Measurements from ENCODE around the gene INPP5A.

Gene INPP5A

DNA sequence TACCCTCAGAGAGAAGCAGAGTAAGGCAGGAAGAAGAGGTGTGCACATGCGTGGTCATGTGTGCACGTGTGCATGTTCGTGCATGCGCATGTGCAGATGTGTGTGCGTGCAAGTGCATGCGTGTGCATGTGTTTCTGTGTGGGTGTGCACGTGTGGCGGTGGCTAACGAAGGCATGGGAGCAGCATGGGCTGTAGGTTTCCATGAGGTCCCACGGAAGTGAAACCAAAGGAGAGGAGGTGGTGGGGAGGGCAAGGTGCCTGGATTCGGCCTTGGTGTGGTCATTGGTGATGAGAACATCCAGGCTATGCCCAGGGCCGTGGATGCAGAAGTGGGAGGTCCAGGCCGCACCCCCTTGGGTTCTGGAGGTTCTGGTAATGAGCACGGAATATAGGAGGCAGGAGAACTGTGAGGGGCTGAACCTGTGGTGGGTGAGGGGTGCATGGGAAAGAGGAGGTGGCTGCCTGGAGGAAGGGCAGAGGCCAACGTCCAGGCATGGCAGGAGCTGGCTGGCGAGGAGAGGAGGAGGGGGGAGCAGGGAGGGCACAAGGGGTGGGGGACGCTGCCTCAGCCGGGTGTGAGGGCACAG, 2.4 kb upstream of the INPP5A start:
- DNase-seq (ENCODE audit: low spot score) = no peak

DNA sequence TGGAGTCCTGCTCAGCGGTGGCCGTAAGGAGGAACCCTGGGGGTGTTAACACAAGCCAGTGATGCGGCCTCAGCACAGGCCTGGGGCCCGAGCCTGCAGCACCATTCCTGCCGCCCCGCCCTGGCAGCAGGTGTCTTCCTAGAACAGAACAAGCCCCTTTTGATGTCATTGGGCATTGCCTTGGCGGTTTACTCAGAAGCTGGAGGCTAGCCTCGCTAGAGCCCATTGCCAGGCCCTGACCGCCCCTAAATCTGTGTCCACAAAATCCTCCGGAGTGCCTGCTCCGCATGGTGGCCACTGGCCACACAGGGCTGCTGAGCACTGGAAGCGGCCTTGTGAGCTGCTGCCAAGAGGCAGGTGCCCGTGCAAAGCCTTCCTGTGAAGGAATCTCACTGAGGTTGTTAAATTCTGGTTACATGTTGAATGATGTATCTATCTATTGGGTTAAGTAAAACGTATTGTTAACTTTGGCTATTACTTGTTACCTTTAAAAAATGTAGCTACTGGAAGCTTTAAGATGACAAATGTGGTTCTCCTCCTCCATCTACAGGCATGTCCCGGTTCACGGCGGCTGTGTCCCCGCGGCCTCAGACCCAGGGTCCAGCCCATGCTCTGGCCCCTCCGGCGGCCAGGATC, 1.2 kb upstream of the INPP5A start:
- no peak for DNase-seq (ENCODE audit: low spot score)

- DNase-seq (ENCODE audit: low spot score) = peak; percentile 98
Observed at GRCh38 chr10:132536877-132537683, 507 bp upstream of the INPP5A start.

DNA sequence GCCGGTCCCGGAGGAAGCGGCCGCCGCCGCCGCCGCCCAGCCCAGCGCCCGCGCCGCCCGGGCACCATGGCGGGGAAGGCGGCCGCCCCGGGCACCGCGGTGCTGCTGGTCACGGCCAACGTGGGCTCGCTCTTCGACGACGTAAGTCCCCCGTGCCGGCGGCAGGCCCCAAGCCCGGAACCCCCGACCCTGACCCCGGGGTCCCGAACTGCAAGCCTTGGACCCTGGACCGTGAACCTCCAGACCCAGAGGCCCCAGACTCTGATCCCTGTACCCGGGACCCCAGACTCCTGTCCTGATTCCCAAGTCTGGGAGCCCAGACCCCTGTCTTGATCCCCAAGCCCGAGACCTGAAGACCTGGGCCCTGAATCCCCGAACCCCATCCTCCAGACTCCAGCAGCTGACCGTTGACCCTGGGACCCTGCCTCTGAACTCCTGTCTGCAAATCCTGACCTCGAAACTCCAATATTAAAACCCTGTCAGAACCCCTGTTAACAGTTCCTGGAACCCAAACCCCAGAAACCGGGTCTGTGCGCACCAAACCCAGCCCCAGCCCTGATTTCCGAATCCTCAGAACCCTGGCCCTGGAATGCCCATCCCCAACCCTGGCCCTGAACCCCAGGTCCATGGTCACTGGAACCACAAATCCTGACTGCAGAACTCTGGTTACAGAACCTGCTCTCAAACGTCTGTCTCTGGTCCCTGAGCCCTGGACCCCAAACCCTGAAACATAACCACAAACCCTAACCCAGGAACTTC, 623 bp downstream of the INPP5A start:
- DNase-seq (ENCODE audit: low spot score) = no peak

DNA sequence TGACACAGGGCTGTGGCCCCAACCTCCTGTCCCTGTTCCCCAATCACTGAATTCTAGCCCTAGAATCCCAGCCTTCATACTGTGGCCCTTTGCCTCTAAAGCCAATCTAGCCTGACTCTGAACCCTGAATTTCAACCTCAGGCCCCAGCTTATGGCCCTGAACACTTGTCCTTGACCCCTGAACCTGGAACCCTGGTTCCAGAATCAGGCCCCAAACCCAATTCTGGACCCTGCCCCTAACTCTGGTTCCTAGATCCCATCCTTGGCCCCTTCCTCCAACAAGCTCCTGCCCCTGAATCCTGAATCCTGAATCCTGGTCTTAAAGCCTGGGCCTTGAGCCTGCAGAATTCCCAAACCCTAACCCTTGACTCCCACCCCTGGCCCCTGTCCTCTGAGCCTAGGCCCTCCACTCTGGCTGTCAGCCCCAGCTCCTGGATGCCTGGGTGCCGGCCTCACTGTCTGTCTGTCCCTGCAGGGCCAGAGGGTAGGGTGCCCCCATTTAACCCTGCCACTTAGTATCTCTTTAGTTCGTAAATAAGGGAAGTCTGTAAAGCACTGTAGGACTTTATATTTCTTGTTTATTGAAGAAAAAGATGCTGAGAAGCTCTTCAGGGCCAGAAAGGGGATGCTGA, 1.3 kb downstream of the INPP5A start:
- DNase-seq (ENCODE audit: low spot score) = no peak

DNA sequence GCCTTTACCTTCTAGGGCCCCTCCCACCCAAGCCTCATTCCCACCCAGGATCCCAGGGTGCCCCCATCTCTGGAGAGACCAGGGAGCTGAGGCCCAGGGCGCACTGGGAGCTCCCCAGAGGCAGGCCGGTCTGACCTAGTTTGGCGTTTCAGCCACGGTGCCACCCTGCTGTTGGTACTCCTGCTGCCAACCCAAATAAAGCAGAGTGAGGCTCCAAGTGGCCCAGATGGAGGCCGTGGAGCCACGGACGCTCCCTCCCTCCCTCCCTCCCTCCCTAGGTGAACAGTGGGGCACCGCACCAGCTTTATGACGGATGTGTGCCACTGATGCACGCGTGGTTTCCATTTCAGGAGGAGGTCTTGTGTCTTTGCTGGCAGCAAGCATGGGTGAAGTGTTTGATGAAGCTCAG, 1.8 kb downstream of the INPP5A start:
- DNase-seq (ENCODE audit: low spot score) = no peak

DNA sequence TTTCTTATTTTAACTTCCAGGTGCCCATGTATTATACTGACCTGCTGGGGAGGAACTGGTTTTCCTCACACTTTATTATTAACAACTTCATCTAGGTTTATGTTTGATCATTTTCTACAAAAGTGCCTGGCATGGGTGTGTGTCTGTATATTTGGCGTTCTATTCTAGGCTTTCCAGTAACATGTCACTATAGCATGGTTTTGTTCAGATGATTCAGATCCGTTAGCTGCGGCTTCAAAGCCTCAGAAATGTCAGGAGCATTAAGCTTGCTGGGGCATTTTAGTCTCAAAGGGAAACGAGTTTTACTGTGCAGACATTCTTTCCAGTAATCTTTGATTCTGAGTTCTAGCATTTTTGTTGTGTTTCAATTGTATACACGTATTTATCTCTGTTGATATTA, 2.3 kb downstream of the INPP5A start:
- peak; percentile 68 for DNase-seq (ENCODE audit: low spot score)

GRCh38 chr10:132540456-132540855, 2.9 kb downstream of the INPP5A start:
- DNase-seq (ENCODE audit: low spot score) = no peak

- no peak for DNase-seq (ENCODE audit: low spot score)
Observed at GRCh38 chr10:132541129-132541528, 3.5 kb downstream of the INPP5A start.

- no peak for DNase-seq (ENCODE audit: low spot score)
Observed at GRCh38 chr10:132541601-132542011, 4.0 kb downstream of the INPP5A start.

- no peak for DNase-seq (ENCODE audit: low spot score)
Observed at GRCh38 chr10:132542086-132542775, 4.6 kb downstream of the INPP5A start.

GRCh38 chr10:132542819-132543218, 5.2 kb downstream of the INPP5A start:
- DNase-seq (ENCODE audit: low spot score) = no peak

DNA sequence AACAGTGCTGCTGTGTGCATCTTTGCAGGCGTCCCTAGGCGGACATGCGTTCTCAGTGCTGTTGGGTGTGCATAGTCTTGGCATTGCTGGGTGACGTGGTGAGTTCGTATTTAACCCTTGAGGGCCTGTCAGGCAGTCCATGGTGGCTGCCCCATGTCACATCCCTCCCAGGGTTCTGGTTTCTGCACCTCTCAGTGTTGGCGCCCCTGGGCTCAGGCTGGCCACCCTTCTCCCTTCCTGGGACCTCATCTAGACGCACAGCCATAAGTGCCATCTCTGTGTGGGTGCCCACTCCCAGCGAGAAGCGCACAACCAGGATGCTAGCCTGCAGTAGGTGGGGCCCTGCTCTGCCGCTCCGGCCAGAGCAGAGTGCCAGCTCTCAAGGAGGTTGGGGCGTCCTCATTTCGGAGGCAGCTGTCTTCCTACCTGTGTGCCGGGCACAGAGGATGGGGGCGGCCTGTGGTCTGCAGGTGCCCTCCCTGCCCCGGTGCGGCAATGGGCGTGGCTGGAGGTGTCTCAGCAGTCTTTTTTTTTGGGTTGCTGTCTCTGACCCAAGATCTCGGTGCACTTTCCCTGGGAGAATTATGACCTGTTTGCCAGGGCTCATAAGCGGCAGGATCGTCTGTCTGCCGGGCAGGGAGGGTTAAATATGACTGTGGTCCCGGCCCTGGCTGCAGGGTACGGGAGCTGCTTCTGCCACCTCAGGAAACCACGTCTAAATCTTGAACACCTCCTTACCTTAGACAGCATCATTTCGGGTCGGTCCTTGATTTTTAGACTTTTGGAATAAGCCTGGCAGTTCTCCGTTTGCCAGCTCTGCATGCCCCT, 6.5 kb downstream of the INPP5A start:
- no peak for DNase-seq (ENCODE audit: low spot score)

DNA sequence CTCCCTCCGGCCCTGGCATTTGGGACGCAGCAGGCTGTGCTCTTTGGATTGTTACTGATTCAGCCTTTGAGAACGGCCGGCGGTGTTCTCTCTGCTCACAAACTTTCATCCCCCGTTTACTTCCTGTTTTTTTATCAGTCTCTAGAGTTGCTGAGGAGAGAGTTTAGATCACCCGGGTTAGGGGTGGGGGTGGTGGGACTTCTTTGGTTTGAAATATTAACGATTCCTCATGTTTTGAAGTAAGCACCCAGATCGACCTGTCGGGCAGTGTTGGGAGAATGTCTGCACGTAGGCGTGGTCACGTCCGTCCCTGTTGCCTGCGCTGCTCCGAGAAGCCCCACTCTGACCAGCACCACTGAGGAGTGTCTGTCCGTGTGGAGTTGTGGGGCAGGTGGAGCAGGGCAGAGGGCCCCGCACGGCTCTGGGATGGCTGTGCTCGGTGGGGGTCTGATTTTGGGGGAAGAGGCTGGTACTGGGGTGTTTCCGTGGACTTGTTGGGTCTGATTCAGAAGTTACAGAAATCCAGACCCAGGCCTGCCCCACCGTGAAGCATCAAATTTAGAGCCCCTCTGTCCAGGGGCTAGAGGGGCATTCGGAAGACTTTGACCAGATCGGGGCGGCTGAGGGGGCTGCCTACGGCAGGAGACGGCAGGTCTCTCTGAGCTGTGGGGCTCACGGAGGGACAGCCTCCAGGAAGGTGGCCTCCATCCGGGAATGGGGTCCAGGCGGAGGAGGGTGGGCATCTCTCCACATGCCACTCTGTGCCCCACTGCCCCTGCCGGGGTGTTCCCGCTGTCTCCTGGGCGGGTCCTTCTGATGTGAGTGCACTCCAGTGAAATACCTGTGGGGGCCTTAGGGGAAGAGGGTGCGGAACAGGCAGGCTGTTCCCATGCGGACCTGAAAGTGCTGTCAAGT, 7.4 kb downstream of the INPP5A start:
- no peak for DNase-seq (ENCODE audit: low spot score)

GRCh38 chr10:132545659-132546367, 8.2 kb downstream of the INPP5A start:
- no peak for DNase-seq (ENCODE audit: low spot score)

DNA sequence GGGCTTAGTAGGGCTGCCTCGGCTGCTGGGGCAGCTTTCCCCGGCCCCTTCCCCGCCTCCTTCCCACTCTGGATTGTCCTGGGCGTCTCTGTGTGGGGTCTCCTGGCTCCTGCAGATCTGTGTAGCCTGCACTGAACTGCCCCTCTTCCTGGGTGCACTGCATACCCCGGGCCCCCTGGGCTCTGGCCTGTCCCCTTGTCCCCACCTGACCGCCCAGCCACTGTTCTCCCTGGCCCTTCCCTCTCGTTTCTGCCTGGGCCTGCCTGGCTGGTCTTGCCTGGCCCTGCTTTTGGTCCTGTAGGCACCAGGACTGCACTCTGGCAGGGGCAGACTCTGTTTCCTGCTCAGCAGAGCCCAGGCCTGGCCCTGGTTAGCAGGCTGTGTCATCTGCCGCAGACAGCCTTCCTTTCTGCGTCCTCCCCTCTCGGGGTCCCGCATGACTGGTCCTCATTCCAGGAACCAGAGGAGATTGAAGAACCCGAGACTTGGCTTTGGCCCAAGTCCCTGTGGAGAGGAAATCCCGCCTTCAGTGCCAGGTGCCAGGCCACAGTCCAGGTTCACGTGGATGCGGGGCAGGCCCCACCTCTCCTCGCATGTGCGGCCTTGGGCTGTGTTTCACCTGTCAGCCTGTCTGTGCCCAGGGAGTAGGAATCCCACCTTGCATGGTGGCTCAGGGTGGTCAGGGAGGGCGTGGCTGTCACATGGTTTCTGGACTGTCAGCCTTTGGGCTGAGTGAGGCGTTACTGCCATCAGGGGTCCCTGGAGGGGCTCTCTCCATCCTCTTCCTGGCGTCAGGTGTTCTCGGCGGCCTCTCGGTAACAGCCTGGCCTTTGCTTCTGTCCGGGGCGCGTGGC, 9.2 kb downstream of the INPP5A start:
- no peak for DNase-seq (ENCODE audit: low spot score)

DNA sequence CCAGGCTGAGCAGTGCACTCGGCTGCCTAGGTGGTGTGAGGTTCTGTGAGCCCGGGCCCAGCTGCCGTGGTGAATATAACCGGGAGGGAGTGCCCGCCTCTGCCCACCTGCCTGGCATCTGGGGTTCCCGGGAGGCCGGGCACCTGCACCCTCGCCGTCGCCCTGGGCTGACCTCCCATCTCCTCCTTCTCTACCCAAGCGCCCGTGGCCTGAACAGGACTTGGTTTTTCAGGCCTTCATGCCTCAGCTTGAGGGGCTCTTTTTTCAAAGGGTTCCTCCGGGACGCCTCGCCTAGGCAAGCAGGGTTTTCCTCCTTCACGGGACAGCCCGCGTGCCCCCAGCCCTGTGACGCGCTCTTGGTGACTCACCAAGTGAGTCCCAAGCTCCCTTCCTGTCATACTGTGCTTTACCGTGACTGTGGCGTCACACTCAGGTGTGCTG, 9.9 kb downstream of the INPP5A start:
- DNase-seq (ENCODE audit: low spot score) = no peak

All from kidney capillary endothelial cell (primary cell).